K562 (cell line): Measurements from ENCODE around the gene ZFP92. TPM values are rescaled to one million over a fixed set of nuclear protein-coding genes. Genes with fewer than 3 reads are reported as not detected.

Experiments
- ATAC-seq: fragments of 200-7000 bp; cut with Tn5 transposase; 3 replicates; pipeline ENCODE4 v1.9.1; 2020; ENCODE audit warnings: moderate library complexity
- BruUV-seq: library from RNA; stranded (reverse); fragments of 400-500 nt; replicated peaks from 2 replicates; lab custom pipeline; 2021; lab: Mats Ljungman, UMichigan
- CTCF ChIA-PET: fragments of 300-600 bp; formaldehyde crosslinking; extraction: SDS; loops from one replicate; lab custom pipeline; 2021; ENCODE audit warnings: low intra/inter-chr PET ratio; lab: Yijun Ruan, JAX
- POLR2A ChIA-PET: fragments of 300-600, 350-650 bp; sonication (Branson Sonifier 250); formaldehyde crosslinking; extraction: SDS; loops from one replicate; lab custom pipeline; 2021; ENCODE audit warnings: antibody characterized with exemption, inconsistent platforms; lab: Yijun Ruan, JAX
- DNase-seq, 4 experiments: peaks; one replicate each; pipeline versions ENCODE4 v3.0.0 to v3.0.0-alpha.2; 2011 to 2018; ENCODE audit warnings: low spot score in 3 of 4, mixed read lengths in 3 of 4; ENCODE audit errors: extremely low read depth in 1 of 4
- FAIRE-seq: peaks from 2 replicates; lab custom pipeline; 2011; peaks lifted over from hg19 to GRCh38; lab: Jason Lieb, UNC
- H2AFZ ChIP-seq: 2 replicates; pipeline ENCODE4 v1.6.0; 2011; ENCODE audit warnings: low read depth, low read length, control low read depth, inconsistent platforms
- H3K27ac ChIP-seq: fragments of 200-600 bp; 3 replicates; pipeline ENCODE4 v1.8.0; 2011; ENCODE audit warnings: low read depth, mild to moderate bottlenecking, control low read depth, inconsistent platforms, low read length, moderate library complexity, mixed read lengths; ENCODE audit errors: extremely low read depth
- H3K27me3 ChIP-seq, 2 experiments: fragments of 300-600 bp in 1 of 2; 2 replicates in 1 of 2; 3 replicates in 1 of 2; pipeline versions ENCODE4 v1.6.0 to v1.8.0; 2011; ENCODE audit warnings: inconsistent platforms in 2 of 2, low read length in 2 of 2, mild to moderate bottlenecking in 1 of 2, mixed read lengths in 1 of 2, moderate library complexity in 1 of 2; ENCODE audit not compliant: control insufficient read depth in 2 of 2, insufficient read depth in 2 of 2
- H3K36me3 ChIP-seq: fragments of 300-600 bp; 3 replicates; pipeline ENCODE4 v1.8.0; 2011; ENCODE audit warnings: mild to moderate bottlenecking, low read length, inconsistent platforms; ENCODE audit not compliant: control insufficient read depth, insufficient read depth
- H3K4me1 ChIP-seq, 2 experiments: fragments of 200-600 bp in 1 of 2; replicated peaks in 1 of 2; 2 replicates in 1 of 2; 3 replicates in 1 of 2; pipeline versions ENCODE4 v1.5.1 to v1.8.0; 2011; ENCODE audit warnings: inconsistent platforms in 2 of 2, low read length in 2 of 2, mild to moderate bottlenecking in 1 of 2, mixed read lengths in 1 of 2, moderate library complexity in 1 of 2; ENCODE audit not compliant: control insufficient read depth in 2 of 2, insufficient read depth in 2 of 2
- H3K4me2 ChIP-seq: 2 replicates; pipeline ENCODE4 v1.6.1; 2011; ENCODE audit warnings: low read length, control low read depth, inconsistent platforms, mixed read lengths; ENCODE audit not compliant: insufficient read depth
- H3K4me3 ChIP-seq: fragments of 200-600 bp; sonication (generic), shearing (Covaris generic); 2 replicates; pipeline ENCODE4 v1.5.1; 2016; ENCODE audit warnings: control low read depth, inconsistent platforms
- H3K79me2 ChIP-seq: fragments of 200-600 bp; 3 replicates; pipeline ENCODE4 v1.8.0; 2011; ENCODE audit warnings: low read length, inconsistent platforms; ENCODE audit not compliant: control insufficient read depth, insufficient read depth
- H3K9ac ChIP-seq, 2 experiments: 2 replicates each; pipeline versions ENCODE4 v1.6.0 to v1.6.1; 2011; ENCODE audit warnings: low read depth in 2 of 2, low read length in 2 of 2, control low read depth in 1 of 2, inconsistent platforms in 1 of 2, mild to moderate bottlenecking in 1 of 2, mixed read lengths in 1 of 2; ENCODE audit not compliant: insufficient read depth in 1 of 2
- H3K9me1 ChIP-seq: one replicate; pipeline ENCODE4 v1.6.0; 2011; ENCODE audit warnings: inconsistent platforms, mild to moderate bottlenecking, low read length, moderate library complexity; ENCODE audit not compliant: control insufficient read depth, insufficient read depth
- H3K9me3 ChIP-seq: replicated peaks from 2 replicates; pipeline ENCODE4 v1.5.1; 2011; ENCODE audit warnings: low read depth, low read length, inconsistent platforms; ENCODE audit not compliant: control insufficient read depth, insufficient read depth
- H4K20me1 ChIP-seq: replicated peaks from 2 replicates; pipeline ENCODE4 v1.6.1; 2011; ENCODE audit warnings: low read length, inconsistent platforms, mixed read lengths; ENCODE audit not compliant: control insufficient read depth, insufficient read depth
- CREBBP ChIP-seq: IDR thresholded peaks from one replicate; pipeline ENCODE4 v1.6.1; 2012; ENCODE audit warnings: low read depth, mild to moderate bottlenecking, control low read depth, inconsistent platforms, low read length
- HNRNPL ChIP-seq: fragments of 200-400 bp; formaldehyde crosslinking; IDR thresholded peaks from 2 replicates; pipeline ENCODE4 v1.6.1; 2017; ENCODE audit warnings: low read depth, mild to moderate bottlenecking, low read length
- KAT8 ChIP-seq: fragments of 450-650 bp; IDR thresholded peaks from 2 replicates; pipeline ENCODE4 v1.6.1; 2016; ENCODE audit warnings: low read depth, mild to moderate bottlenecking
- MCM3 ChIP-seq: fragments of 450-650 bp; IDR thresholded peaks from 2 replicates; pipeline ENCODE4 v1.6.1; 2016
- NR2C2 ChIP-seq, 2 experiments: fragments of 200-800 bp in 1 of 2; sonication (Bioruptor generic) in 1 of 2; sonication (generic) in 1 of 2; formaldehyde crosslinking in 1 of 2; IDR thresholded peaks; 2 replicates each; pipeline versions ENCODE4 v1.6.1 to v1.8.0; 2016 to 2022; ENCODE audit warnings: mild to moderate bottlenecking in 1 of 2, missing compliant biosample characterization in 1 of 2, missing genetic modification characterization in 1 of 2, missing genetic modification reagents in 1 of 2
- POLR3A ChIP-seq: IDR thresholded peaks from 2 replicates; pipeline ENCODE4 v1.6.1; 2011; ENCODE audit warnings: borderline replicate concordance, mild to moderate bottlenecking, moderate library complexity; ENCODE audit not compliant: insufficient read length, insufficient read depth; ENCODE audit errors: extremely low read depth
- PTRF ChIP-seq: fragments of 450-650 bp; IDR thresholded peaks from 2 replicates; pipeline ENCODE4 v1.6.1; 2016; ENCODE audit warnings: mild to moderate bottlenecking, missing genetic modification characterization, missing compliant biosample characterization
- RBFOX2 ChIP-seq: fragments of 200-400 bp; formaldehyde crosslinking; IDR thresholded peaks from 2 replicates; pipeline ENCODE4 v1.6.1; 2017; ENCODE audit warnings: low read depth, mild to moderate bottlenecking, low read length, moderate library complexity
- XRCC3 ChIP-seq: fragments of 450-650 bp; IDR thresholded peaks from 2 replicates; pipeline ENCODE4 v1.6.1; 2017; ENCODE audit warnings: mild to moderate bottlenecking, moderate library complexity
- ZNF717 ChIP-seq: fragments of 250-450 bp; sonication (Bioruptor Pico); IDR thresholded peaks from 2 replicates; pipeline ENCODE4 v1.5.0; 2021
- WGBS: fragments of 100-300 bp; shearing (Covaris generic); methylation state at CpG from one replicate; pipeline ENCODE4 v1.1.6; 2016; ENCODE audit warnings: low coverage, mixed read lengths; ENCODE audit not compliant: insufficient coverage; ENCODE audit errors: missing lambda C conversion rate; 5-methylcytosine and 5-hydroxymethylcytosine counted together
- in situ Hi-C: fragments of 300-500 bp; cut with MboI; formaldehyde crosslinking; loops from 4 replicates; pipeline ENCODE4 v1.15.0; 2018; ENCODE audit warnings: inconsistent platforms, mixed read lengths
- intact Hi-C: fragments of 100-400 bp; cut with micrococcal nuclease; formaldehyde crosslinking; loops from 2 replicates; pipeline ENCODE4 v1.14.2; 2022
- polyA plus RNA-seq, 8 experiments: library from polyadenylated mRNA; depleted of rRNA in 4 of 8; stranded (reverse) in 5 of 8; unstranded in 3 of 8; fragments of >200 nt; fragmentation: Nextera tagmentation in 2 of 8; fragmentation: Illumina TruSeq in 1 of 8; extraction: Ambion mirVana in 2 of 8; extraction: Trizol in 1 of 8; gene quantifications; 2 replicates each; pipeline versions ENCODE4 v1.2.1 to v1.2.3, GENCODE V29; 2011 to 2014; ENCODE audit warnings: inconsistent platforms in 1 of 8, missing spikeins in 1 of 8
- total RNA-seq, 7 experiments: library from RNA; depleted of rRNA in 6 of 7; stranded (reverse); fragments of >200 nt in 6 of 7; fragmentation: Illumina TruSeq in 2 of 7; extraction: Trizol in 2 of 7; gene quantifications; 2 replicates each; pipeline versions ENCODE4 v1.2.1 to v1.2.3, GENCODE V29; 2011 to 2021; ENCODE audit warnings: low replicate concordance in 1 of 7
- TF ChIP-seq, protein P1 (sequence below): fragments of 450-650 bp; IDR thresholded peaks from 2 replicates; pipeline ENCODE4 v1.7.1; 2018; ENCODE audit warnings: mild to moderate bottlenecking, low read depth; ENCODE audit not compliant: partially characterized antibody

The ZFP92 gene
- total and polyA plus RNA-seq, 9 of the 15 experiments (the other 6 are each of a cell fraction or from before 2014, with no cell fraction given) = 0.32 to 3.3 (median 1.8) TPM

GRCh38 chrX:153446950-153447580, 35.8 kb downstream of the ZFP92 start:
- no peaks in the 10 kb centered on the region for H3K9me3 ChIP-seq
- H3K27ac ChIP-seq = no peak overlapping the region
- peak overlapping the region in 1 of 2 experiments; percentile 17; a peak in 1 of 4 replicates for H3K9ac ChIP-seq
- BruUV-seq = no TSS peak
- H2AFZ ChIP-seq = no peak overlapping the region
- TF ChIP-seq PTRF (tag) = no peak
- TF ChIP-seq MCM3 = no peak
- TF ChIP-seq, protein P1, sequence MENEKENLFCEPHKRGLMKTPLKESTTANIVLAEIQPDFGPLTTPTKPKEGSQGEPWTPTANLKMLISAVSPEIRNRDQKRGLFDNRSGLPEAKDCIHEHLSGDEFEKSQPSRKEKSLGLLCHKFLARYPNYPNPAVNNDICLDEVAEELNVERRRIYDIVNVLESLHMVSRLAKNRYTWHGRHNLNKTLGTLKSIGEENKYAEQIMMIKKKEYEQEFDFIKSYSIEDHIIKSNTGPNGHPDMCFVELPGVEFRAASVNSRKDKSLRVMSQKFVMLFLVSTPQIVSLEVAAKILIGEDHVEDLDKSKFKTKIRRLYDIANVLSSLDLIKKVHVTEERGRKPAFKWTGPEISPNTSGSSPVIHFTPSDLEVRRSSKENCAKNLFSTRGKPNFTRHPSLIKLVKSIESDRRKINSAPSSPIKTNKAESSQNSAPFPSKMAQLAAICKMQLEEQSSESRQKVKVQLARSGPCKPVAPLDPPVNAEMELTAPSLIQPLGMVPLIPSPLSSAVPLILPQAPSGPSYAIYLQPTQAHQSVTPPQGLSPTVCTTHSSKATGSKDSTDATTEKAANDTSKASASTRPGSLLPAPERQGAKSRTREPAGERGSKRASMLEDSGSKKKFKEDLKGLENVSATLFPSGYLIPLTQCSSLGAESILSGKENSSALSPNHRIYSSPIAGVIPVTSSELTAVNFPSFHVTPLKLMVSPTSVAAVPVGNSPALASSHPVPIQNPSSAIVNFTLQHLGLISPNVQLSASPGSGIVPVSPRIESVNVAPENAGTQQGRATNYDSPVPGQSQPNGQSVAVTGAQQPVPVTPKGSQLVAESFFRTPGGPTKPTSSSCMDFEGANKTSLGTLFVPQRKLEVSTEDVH = no peak
- TF ChIP-seq KAT8 = no peak
- no peak for TF ChIP-seq CREBBP
- TF ChIP-seq POLR3A = no peak
- TF ChIP-seq XRCC3 = no peak
- TF ChIP-seq RBFOX2 = no peak
- no peak for TF ChIP-seq ZNF717 (CRISPR knock-in tag)
- TF ChIP-seq HNRNPL = no peak
- TF ChIP-seq NR2C2 (CRISPR knock-in tag; IDR thresholded peaks at IDR 0.05) = no peak
- no peak for TF ChIP-seq NR2C2 (tag; IDR thresholded peaks at IDR 0.05)
- ATAC-seq = no peak
- no peaks in the 10 kb centered on the region for H4K20me1 ChIP-seq
- no peaks in the 10 kb centered on the region for H3K79me2 ChIP-seq
- FAIRE-seq = no peak
- intact Hi-C loops = no loop called here
- 90% methylated on average over 11 of the region's 17 CpGs for WGBS
- H3K9me1 ChIP-seq = no peaks in the 10 kb centered on the region
- no peak overlapping the region for H3K4me3 ChIP-seq
- no peak overlapping the region for H3K4me2 ChIP-seq
- CTCF ChIA-PET = no interaction called here
- in situ Hi-C loops = no loop called here
- POLR2A ChIA-PET = interaction anchor here (0.6 to 0.9 kb wide), 3 partner anchors 11 to 31 kb away, joined by 3 to 4 read pairs (median 3); no protein-coding TSS in a partner anchor
- no peaks in the 10 kb centered on the region; a peak in 1 of 5 replicates for H3K27me3 ChIP-seq
- H3K36me3 ChIP-seq = peaks cover 22% of the 10 kb centered on the region; the same call in 2 of the 3 replicates
- DNase-seq = no peak
- H3K4me1 ChIP-seq = peaks cover 0 to 41% of the 10 kb centered on the region in 2 experiments; a peak in 2 of 5 replicates
